Erythroblast (primary cell): ENCODE results near the gene LTBP1.

Experiments
- GATA1 ChIP-seq: IDR thresholded peaks from 2 replicates; pipeline ENCODE4 v1.6.1; 2011; ENCODE audit warnings: low read depth, mild to moderate bottlenecking, control low read depth, low read length, moderate library complexity
- POLR2A ChIP-seq: IDR thresholded peaks from 2 replicates; pipeline ENCODE4 v1.6.1; 2011; ENCODE audit warnings: mild to moderate bottlenecking, low read length

DNA sequence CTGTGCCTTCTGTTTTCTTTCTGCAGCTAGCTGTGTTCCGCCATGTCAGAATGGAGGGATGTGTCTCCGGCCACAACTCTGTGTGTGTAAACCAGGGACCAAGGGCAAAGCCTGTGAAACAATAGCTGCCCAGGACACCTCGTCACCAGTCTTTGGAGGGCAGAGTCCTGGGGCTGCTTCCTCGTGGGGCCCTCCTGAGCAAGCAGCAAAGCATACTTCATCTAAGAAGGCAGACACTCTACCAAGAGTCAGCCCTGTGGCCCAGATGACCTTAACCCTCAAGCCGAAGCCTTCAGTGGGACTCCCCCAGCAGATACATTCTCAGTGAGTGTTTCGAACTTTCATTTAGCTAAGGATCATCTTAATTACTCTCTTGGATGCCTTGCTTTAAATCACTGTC lies 74.1 kb downstream of the LTBP1 start:
- TF ChIP-seq POLR2A (no peak), GATA1 (no peak)
